Breast epithelium (tissue), 4 donors: ENCODE measurements around the gene DHDH. TPM values are rescaled to one million over a fixed set of nuclear protein-coding genes. Genes with fewer than 3 reads are reported as not detected.

Source experiments
- DNase-seq, 2 donors: peaks; one replicate each; pipeline ENCODE4 v3.0.0-alpha.2; 2019; ENCODE audit warnings: low spot score in 2 of 2
- H3K27ac ChIP-seq, 2 donors: fragments of 200-600 bp; sonication (generic) in 1 of 2; one replicate each; pipeline ENCODE4 v1.5.1; 2016 to 2019; ENCODE audit warnings: mild to moderate bottlenecking in 1 of 2
- H3K27me3 ChIP-seq, 2 donors: fragments of 200-600 bp; sonication (generic) in 1 of 2; one replicate each; pipeline versions ENCODE4 v1.5.1 to v1.6.0; 2017 to 2019; ENCODE audit warnings: control low read depth in 1 of 2, mild to moderate bottlenecking in 1 of 2
- H3K36me3 ChIP-seq: fragments of 200-600 bp; one replicate; pipeline ENCODE4 v1.5.1; 2019
- H3K4me1 ChIP-seq, 2 donors: fragments of 200-600 bp; sonication (generic); one replicate each; pipeline ENCODE4 v1.5.1; 2016 to 2019; ENCODE audit warnings: control low read depth in 1 of 2
- H3K4me3 ChIP-seq, 3 donors: fragments of 200-600 bp; sonication (generic); 1 replicate in 2 of 3; 2 replicates in 1 of 3; pipeline ENCODE4 v1.5.1; 2016 to 2019; ENCODE audit warnings: mild to moderate bottlenecking in 3 of 3, moderate library complexity in 2 of 3
- H3K9me3 ChIP-seq, 2 donors: fragments of 200-600 bp; sonication (generic) in 1 of 2; one replicate each; pipeline ENCODE4 v1.5.1; 2016 to 2019; ENCODE audit warnings: control low read depth in 1 of 2
- POLR2A ChIP-seq: fragments of 450-650 bp; IDR thresholded peaks from one replicate; pipeline ENCODE4 v1.6.1; 2016; ENCODE audit warnings: antibody characterized with exemption, mild to moderate bottlenecking, moderate library complexity
- POLR2AphosphoS5 ChIP-seq, 3 donors: sonication (generic); formaldehyde crosslinking; IDR thresholded peaks; one replicate each; pipeline ENCODE4 v1.6.1; 2017; ENCODE audit warnings: antibody characterized with exemption in 3 of 3
- intact Hi-C: fragments of 100-400 bp; cut with DNase I; formaldehyde crosslinking; loops from one replicate; pipeline ENCODE4 v1.15.1; 2023; ENCODE audit warnings: low total_unique reads
- total RNA-seq, 3 donors: library from RNA; depleted of rRNA; stranded (reverse); fragments of >200 nt; gene quantifications; one replicate each; pipeline ENCODE4 v1.1.0, GENCODE V29; 2016
- TF ChIP-seq, protein P1 (sequence below), 3 donors: fragments of 450-650 bp; IDR thresholded peaks; one replicate each; pipeline ENCODE4 v1.5.1; 2016 to 2017; ENCODE audit warnings: antibody characterized with exemption in 3 of 3, mild to moderate bottlenecking in 3 of 3, moderate library complexity in 3 of 3

Gene DHDH
- total RNA-seq, 3 donors from 2014 or later: 0.96 to 1.3 TPM; not detected in 1

DNA sequence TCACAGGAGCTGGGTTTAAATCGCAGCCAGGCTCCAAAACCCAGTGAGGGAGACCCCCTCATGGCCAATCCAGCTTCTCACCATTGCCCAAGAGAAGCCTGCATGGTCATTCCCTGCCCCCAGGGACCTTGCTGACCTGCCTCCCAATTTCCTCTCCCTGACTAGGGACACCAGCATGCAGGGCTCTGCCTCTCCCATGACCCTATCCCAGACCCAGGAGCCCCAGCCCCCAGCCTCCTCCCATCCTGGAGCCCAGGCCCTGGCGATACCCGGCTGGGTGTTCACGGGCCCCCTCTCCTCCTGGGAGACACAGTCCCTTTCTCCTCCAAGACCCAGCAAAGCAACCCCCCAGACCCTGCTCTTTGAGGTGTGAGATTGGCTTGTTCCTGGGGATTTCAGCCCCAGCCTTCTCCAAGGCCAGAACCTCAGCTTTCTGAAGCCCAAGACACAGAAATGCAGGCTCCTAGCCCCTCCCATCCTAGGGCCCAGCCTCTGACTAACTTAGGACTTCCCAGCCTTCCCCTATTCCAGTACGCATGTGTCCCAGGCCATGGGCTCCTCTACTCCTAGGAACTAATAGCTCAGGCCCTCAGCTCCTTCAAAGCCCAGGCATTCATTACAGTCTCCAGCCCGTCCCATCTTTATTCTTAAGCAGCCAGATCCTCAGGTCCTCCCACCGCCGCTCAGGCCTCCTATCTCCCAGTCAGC is 58.5 kb downstream of the DHDH start:
- Histone ChIP-seq H3K4me3 (peak overlapping the region; percentile 80 to 88 (median 85)), H3K36me3 (no peaks in the 10 kb centered on the region), H3K27me3 (no peaks in the 10 kb centered on the region), H3K9me3 (no peaks in the 10 kb centered on the region), H3K27ac (peak overlapping the region; percentile 89 to 93), H3K4me1 (peaks cover 10 to 19% of the 10 kb centered on the region in 2 donors)
- peak in 1 of 2 donors; percentile 40 for DNase-seq
- intact Hi-C loops: no loop called here
- TF ChIP-seq POLR2A: no peak

DNA sequence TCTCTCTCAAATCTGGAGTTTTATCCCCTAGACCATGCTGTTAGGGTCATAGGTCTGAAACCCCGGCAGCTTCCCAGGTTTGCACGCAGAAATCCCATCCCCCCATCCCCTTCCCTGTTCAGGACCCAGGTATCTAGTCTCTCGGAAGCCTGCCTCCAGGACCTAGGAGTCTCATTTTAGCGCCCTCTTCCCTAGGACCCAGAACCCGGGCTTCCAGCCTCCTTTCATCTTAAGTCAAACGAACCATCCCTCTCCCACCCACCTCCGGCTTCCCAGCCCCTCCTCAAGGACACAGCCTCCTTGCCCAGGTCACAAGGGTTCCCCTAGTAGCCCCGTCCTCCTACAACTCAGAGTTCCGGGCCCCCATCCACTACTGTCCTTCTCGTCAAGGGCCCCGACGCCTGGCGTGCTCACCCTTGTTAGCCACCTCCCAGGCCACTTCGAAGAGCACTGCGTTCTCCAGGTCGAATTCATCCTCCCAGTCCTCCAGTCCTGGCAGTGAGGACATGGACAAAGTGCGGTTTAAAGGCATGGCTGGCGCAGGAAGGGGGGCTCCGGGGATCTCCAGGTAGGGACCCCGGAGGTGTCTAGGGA is 59.2 kb downstream of the DHDH start:
- no peaks in the 10 kb centered on the region for H3K9me3 ChIP-seq
- no peak for DNase-seq
- H3K36me3 ChIP-seq: no peaks in the 10 kb centered on the region
- H3K4me1 ChIP-seq: peaks cover 10 to 19% of the 10 kb centered on the region in 2 donors
- TF ChIP-seq, protein P1, sequence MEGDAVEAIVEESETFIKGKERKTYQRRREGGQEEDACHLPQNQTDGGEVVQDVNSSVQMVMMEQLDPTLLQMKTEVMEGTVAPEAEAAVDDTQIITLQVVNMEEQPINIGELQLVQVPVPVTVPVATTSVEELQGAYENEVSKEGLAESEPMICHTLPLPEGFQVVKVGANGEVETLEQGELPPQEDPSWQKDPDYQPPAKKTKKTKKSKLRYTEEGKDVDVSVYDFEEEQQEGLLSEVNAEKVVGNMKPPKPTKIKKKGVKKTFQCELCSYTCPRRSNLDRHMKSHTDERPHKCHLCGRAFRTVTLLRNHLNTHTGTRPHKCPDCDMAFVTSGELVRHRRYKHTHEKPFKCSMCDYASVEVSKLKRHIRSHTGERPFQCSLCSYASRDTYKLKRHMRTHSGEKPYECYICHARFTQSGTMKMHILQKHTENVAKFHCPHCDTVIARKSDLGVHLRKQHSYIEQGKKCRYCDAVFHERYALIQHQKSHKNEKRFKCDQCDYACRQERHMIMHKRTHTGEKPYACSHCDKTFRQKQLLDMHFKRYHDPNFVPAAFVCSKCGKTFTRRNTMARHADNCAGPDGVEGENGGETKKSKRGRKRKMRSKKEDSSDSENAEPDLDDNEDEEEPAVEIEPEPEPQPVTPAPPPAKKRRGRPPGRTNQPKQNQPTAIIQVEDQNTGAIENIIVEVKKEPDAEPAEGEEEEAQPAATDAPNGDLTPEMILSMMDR (IDR thresholded peaks at IDR 0.05): no peak
- TF ChIP-seq POLR2A (no peak), POLR2AphosphoS5 (IDR thresholded peaks at IDR 0.05) (no peak)
- H3K27me3 ChIP-seq: no peaks in the 10 kb centered on the region
- intact Hi-C loops: no loop called here
- peak overlapping the region; percentile 80 to 88 (median 85) for H3K4me3 ChIP-seq
- peak overlapping the region; percentile 89 to 93 for H3K27ac ChIP-seq

DNA sequence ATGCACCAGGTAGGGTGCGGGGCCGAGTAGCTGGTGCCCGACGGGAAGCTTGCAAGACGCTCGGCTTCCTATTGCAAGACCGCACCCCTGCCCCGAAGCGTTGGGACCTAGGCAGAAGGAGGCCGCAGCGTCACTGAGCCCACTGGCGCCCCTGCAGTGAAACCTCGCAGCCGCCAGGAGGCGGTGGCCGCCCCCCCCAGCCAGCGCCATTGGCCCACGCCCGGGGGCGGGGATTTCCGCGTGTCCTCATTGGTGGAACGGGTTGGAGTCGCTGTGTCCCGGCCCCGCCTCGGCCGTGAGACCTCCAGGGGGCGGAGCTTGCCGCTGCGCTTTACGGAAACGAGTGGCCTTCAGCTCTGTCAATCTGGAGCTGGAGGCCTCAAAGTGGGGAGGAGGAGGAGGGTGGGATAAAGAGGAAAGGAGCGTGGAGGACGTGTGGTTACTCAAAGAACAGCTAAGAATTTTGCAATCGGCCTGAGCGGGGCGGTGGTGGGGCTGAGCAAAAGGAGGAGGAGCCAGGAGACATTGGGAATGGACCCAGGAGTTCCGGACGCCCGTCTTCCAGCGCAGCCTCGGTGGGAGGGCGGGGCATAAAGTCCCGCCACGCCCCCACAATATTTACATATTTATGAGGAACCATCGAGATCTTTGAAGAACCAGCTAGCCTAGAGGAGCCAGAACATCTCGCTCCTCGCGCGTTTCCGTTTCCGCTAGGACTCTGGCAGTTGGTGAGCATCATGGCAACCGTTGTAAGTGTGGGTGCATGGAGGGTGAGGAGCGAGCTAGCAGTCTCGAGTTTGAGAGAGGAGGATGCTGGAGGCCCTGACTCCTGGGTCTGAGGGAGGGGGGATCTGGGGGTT is 59.9 kb downstream of the DHDH start, which contains the start of the genes GYS1 and RUVBL2:
Gene GYS1 (minus strand): TSS at position 135 of the 860 bp plus-strand sequence. CDS start 197 bp downstream, outside the sequence.
Gene RUVBL2 (plus strand): TSS at position 713 of the 860 bp plus-strand sequence. CDS start 25 bp downstream, at position 738.
- peak; percentile 65 for TF ChIP-seq POLR2A
- TF ChIP-seq, protein P1 (IDR thresholded peaks at IDR 0.05): peak; percentile 99
- TF ChIP-seq POLR2AphosphoS5 (IDR thresholded peaks at IDR 0.05): peak; percentile 81 to 88 (median 81)
- H3K9me3 ChIP-seq: no peaks in the 10 kb centered on the region
- H3K4me3 ChIP-seq: peak within 1 kb of the TSS; percentile 80 to 88 (median 85)
- intact Hi-C loops: no loop called here
- no peaks in the 10 kb centered on the region for H3K36me3 ChIP-seq
- peak; percentile 99 for DNase-seq
- peaks cover 10 to 19% of the 10 kb centered on the region in 2 donors for H3K4me1 ChIP-seq
- no peaks in the 10 kb centered on the region for H3K27me3 ChIP-seq
- peak within 1 kb of the TSS; percentile 89 to 93 for H3K27ac ChIP-seq

DNA sequence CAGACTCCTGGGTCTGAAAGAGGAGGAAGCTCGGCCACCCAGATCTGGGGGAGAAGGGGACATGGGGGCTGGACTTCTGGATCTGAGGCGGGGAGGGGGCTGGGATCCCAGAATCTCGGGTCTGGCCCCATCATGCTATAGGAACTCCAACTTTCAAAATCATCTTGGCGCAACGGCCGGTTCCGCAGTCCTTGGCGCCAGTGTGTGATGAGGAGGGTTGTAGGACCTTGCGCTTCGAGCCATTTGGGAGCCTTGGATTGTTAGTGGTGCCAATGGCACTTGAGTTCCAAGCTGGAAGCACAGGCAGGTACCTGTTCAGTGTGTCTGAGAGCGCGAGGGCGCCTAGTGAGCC is 60.5 kb downstream of the DHDH start:
- no peaks in the 10 kb centered on the region for H3K36me3 ChIP-seq
- intact Hi-C loops: no loop called here
- H3K27ac ChIP-seq: peak overlapping the region; percentile 89 to 93
- TF ChIP-seq, protein P1 (IDR thresholded peaks at IDR 0.05): no peak
- no peak for TF ChIP-seq POLR2AphosphoS5 (IDR thresholded peaks at IDR 0.05)
- TF ChIP-seq POLR2A: no peak
- H3K27me3 ChIP-seq: no peaks in the 10 kb centered on the region
- peak overlapping the region; percentile 80 to 88 (median 85) for H3K4me3 ChIP-seq
- no peaks in the 10 kb centered on the region for H3K9me3 ChIP-seq
- DNase-seq: no peak
- H3K4me1 ChIP-seq: peaks cover 10 to 19% of the 10 kb centered on the region in 2 donors

Other genes starting within 250 kb of the DHDH start
- 1 to 10 TPM in 2 of 3 donors, not detected in 1; 2.6 to 5.9 TPM for gene FUT2, start 237.7 kb upstream of the DHDH start, total RNA-seq
- 1 to 10 TPM in 2 of 3 donors, under 1 TPM in 1; 0.32 to 1.9 (median 1.3) TPM for gene MAMSTR, start 214.0 kb upstream of the DHDH start, total RNA-seq
- gene RASIP1, start 193.1 kb upstream of the DHDH start, total RNA-seq: 10 to 100 TPM in 2 of 3 donors, 1 to 10 TPM in 1; 7.7 to 28.2 (median 10.7) TPM
- gene IZUMO1, start 186.8 kb upstream of the DHDH start, total RNA-seq: under 1 TPM in 1 of 3 donors, not detected in 2; 0.29 TPM
- gene FUT1, start 181.1 kb upstream of the DHDH start, total RNA-seq: 1 to 10 TPM in 2 of 3 donors, under 1 TPM in 1; 0.48 to 6.2 (median 3.1) TPM
- gene FGF21, start 178.2 kb upstream of the DHDH start, total RNA-seq: not detected
- gene BCAT2, start 122.7 kb upstream of the DHDH start, total RNA-seq: 10 to 100 TPM; 26.9 to 49.0 (median 28.8) TPM
- 10 to 100 TPM; 13.1 to 18.6 (median 14.6) TPM for gene HSD17B14, start 97.2 kb upstream of the DHDH start, total RNA-seq
- gene PLEKHA4, start 65.1 kb upstream of the DHDH start, total RNA-seq: 10 to 100 TPM in 2 of 3 donors, 1 to 10 TPM in 1; 6.4 to 25.6 (median 22.4) TPM
- gene PPP1R15A, start 61.3 kb upstream of the DHDH start, total RNA-seq: 10 to 100 TPM; 59.6 to 74.2 (median 65.4) TPM
- gene TULP2, start 35.0 kb upstream of the DHDH start, total RNA-seq: under 1 TPM in 2 of 3 donors, not detected in 1; 0.48 to 0.73 TPM
- gene NUCB1, start 33.4 kb upstream of the DHDH start, total RNA-seq: 100 to 1,000 TPM; 131 to 333 (median 223) TPM
- 10 to 100 TPM; 34.2 to 56.0 (median 36.0) TPM for gene BAX, start 21.2 kb downstream of the DHDH start, total RNA-seq
- over 10,000 TPM in 1 of 3 donors, 1,000 to 10,000 TPM in 2; 3,861 to 12,429 (median 4,028) TPM for gene FTL, start 31.6 kb downstream of the DHDH start, total RNA-seq
- gene GYS1, start 59.6 kb downstream of the DHDH start, total RNA-seq: 10 to 100 TPM; 24.0 to 26.4 (median 24.6) TPM
- 100 to 1,000 TPM in 1 of 3 donors, 10 to 100 TPM in 2; 74.1 to 104 (median 84.0) TPM for gene RUVBL2, start 60.2 kb downstream of the DHDH start, total RNA-seq
- not detected for gene LHB, start 83.4 kb downstream of the DHDH start, total RNA-seq
- not detected for gene CGB3, start 90.6 kb downstream of the DHDH start, total RNA-seq
- not detected for gene CGB2, start 98.2 kb downstream of the DHDH start, total RNA-seq
- gene CGB1, start 103.2 kb downstream of the DHDH start, total RNA-seq: not detected
- not detected for gene CGB5, start 110.1 kb downstream of the DHDH start, total RNA-seq
- gene CGB8, start 115.4 kb downstream of the DHDH start, total RNA-seq: not detected
- 1 to 10 TPM in 1 of 3 donors, under 1 TPM in 1, not detected in 1; 0.15 to 2.0 TPM for gene CGB7, start 124.0 kb downstream of the DHDH start, total RNA-seq
- 1 to 10 TPM in 2 of 3 donors, not detected in 1; 3.9 to 6.4 TPM for gene NTF4, start 131.1 kb downstream of the DHDH start, total RNA-seq
- not detected for gene KCNA7, start 139.0 kb downstream of the DHDH start, total RNA-seq
- 100 to 1,000 TPM; 222 to 444 (median 316) TPM for gene SNRNP70, start 151.8 kb downstream of the DHDH start, total RNA-seq
- 10 to 100 TPM in 2 of 3 donors, 1 to 10 TPM in 1; 8.5 to 17.6 (median 11.8) TPM for gene LIN7B, start 180.7 kb downstream of the DHDH start, total RNA-seq
- 1 to 10 TPM; 3.8 to 5.7 (median 4.6) TPM for gene C19orf73, start 185.4 kb downstream of the DHDH start, total RNA-seq
- 1 to 10 TPM; 3.4 to 6.2 (median 3.4) TPM for gene PPFIA3, start 185.8 kb downstream of the DHDH start, total RNA-seq
- 1 to 10 TPM in 2 of 3 donors, under 1 TPM in 1; 0.88 to 2.7 (median 1.3) TPM for gene HRC, start 221.7 kb downstream of the DHDH start, total RNA-seq
- gene TRPM4, start 224.1 kb downstream of the DHDH start, total RNA-seq: 10 to 100 TPM; 13.1 to 34.0 (median 24.3) TPM